Upper lobe of left lung (tissue), 4 donors: ENCODE measurements around the gene SARDH.

Experiments used
- POLR2A ChIP-seq, 4 donors: fragments of 450-650 bp; IDR thresholded peaks; one replicate each; pipeline ENCODE4 v1.5.1; 2016 to 2017; ENCODE audit warnings: antibody characterized with exemption in 4 of 4, mild to moderate bottlenecking in 2 of 4
- POLR2AphosphoS5 ChIP-seq, 2 donors: sonication (generic); formaldehyde crosslinking; IDR thresholded peaks; one replicate each; pipeline ENCODE4 v1.5.1; 2017; ENCODE audit warnings: antibody characterized with exemption in 2 of 2
- TF ChIP-seq, protein P1 (sequence below), 6 experiments: fragments of 450-650 bp in 4 of 6; fragments of 200-600 bp in 2 of 6; sonication (generic) in 2 of 6; IDR thresholded peaks; one replicate each; pipeline ENCODE4 v1.5.1; 2016 to 2019; ENCODE audit warnings: antibody characterized with exemption in 6 of 6

DNA sequence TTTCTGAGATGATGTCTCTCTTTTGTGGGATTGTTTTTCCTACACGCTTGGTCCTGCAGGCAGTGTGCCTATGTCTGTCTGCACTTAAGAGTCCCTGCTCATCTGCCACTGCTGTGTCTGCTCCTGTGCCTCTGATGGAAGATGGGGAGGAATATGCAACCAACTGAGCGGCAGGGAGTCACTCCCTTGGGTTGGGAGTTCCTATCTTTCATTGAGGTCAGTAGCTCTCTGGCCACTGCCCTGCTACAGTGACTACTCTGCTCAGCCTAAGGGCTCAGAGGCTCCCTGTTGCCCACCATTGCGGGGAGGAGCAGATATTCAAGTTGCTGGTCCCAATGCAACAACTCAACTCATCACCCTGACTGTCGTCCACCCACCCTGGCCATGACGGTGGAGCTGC lies 115.6 kb downstream of the SARDH start:
- TF ChIP-seq, protein P1, sequence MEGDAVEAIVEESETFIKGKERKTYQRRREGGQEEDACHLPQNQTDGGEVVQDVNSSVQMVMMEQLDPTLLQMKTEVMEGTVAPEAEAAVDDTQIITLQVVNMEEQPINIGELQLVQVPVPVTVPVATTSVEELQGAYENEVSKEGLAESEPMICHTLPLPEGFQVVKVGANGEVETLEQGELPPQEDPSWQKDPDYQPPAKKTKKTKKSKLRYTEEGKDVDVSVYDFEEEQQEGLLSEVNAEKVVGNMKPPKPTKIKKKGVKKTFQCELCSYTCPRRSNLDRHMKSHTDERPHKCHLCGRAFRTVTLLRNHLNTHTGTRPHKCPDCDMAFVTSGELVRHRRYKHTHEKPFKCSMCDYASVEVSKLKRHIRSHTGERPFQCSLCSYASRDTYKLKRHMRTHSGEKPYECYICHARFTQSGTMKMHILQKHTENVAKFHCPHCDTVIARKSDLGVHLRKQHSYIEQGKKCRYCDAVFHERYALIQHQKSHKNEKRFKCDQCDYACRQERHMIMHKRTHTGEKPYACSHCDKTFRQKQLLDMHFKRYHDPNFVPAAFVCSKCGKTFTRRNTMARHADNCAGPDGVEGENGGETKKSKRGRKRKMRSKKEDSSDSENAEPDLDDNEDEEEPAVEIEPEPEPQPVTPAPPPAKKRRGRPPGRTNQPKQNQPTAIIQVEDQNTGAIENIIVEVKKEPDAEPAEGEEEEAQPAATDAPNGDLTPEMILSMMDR (IDR thresholded peaks at IDR 0.05): no peak
- TF ChIP-seq POLR2A (IDR thresholded peaks at IDR 0.05) (no peak), POLR2AphosphoS5 (IDR thresholded peaks at IDR 0.05) (no peak)
